Upper lobe of left lung (tissue), 6 donors: ENCODE data around the gene CHMP2A. TPM values are rescaled to one million over a fixed set of nuclear protein-coding genes. Genes with fewer than 3 reads are reported as not detected.

Experiments
- ATAC-seq, 2 donors: fragments of 200-7000 bp; cut with Tn5 transposase; one replicate each; pipeline ENCODE4 v1.9.1; 2022; ENCODE audit warnings: mild to moderate bottlenecking in 2 of 2, moderate library complexity in 2 of 2; ENCODE audit not compliant: low FRiP score in 2 of 2
- DNase-seq, 2 donors: peaks; one replicate each; pipeline ENCODE4 v3.0.0-alpha.2; 2019 to 2020
- H3K27ac ChIP-seq, 4 donors: fragments of 200-600 bp; sonication (generic); one replicate each; pipeline ENCODE4 v1.5.1; 2016 to 2019
- H3K27me3 ChIP-seq, 4 donors: fragments of 200-600 bp; sonication (generic); one replicate each; pipeline ENCODE4 v1.5.1; 2017 to 2019
- H3K36me3 ChIP-seq, 4 donors: fragments of 200-600 bp; sonication (generic); one replicate each; pipeline ENCODE4 v1.5.1; 2016 to 2019
- H3K4me1 ChIP-seq, 4 donors: fragments of 200-600 bp; sonication (generic); one replicate each; pipeline ENCODE4 v1.5.1; 2018 to 2019
- H3K4me3 ChIP-seq, 4 donors: fragments of 200-600 bp; sonication (generic); one replicate each; pipeline ENCODE4 v1.5.1; 2017 to 2019; ENCODE audit warnings: mild to moderate bottlenecking in 2 of 4, moderate library complexity in 1 of 4
- H3K9me3 ChIP-seq, 4 donors: fragments of 200-600 bp; sonication (generic); one replicate each; pipeline ENCODE4 v1.5.1; 2018 to 2019
- CTCF ChIP-seq, 6 experiments: fragments of 450-650 bp in 4 of 6; fragments of 200-600 bp in 2 of 6; sonication (generic) in 2 of 6; IDR thresholded peaks; one replicate each; pipeline ENCODE4 v1.5.1; 2016 to 2019; ENCODE audit warnings: antibody characterized with exemption in 6 of 6
- EP300 ChIP-seq, 4 donors: sonication (generic); formaldehyde crosslinking; IDR thresholded peaks; one replicate each; pipeline ENCODE4 v1.5.1; 2017; ENCODE audit warnings: antibody characterized with exemption in 4 of 4, control low read depth in 2 of 4
- POLR2A ChIP-seq, 4 donors: fragments of 450-650 bp; IDR thresholded peaks; one replicate each; pipeline ENCODE4 v1.5.1; 2016 to 2017; ENCODE audit warnings: antibody characterized with exemption in 4 of 4, mild to moderate bottlenecking in 2 of 4
- POLR2AphosphoS5 ChIP-seq, 2 donors: sonication (generic); formaldehyde crosslinking; IDR thresholded peaks; one replicate each; pipeline ENCODE4 v1.5.1; 2017; ENCODE audit warnings: antibody characterized with exemption in 2 of 2
- WGBS, 2 donors: methylation state at CpG; one replicate each; pipeline ENCODE4 v1.1.5; 2017 to 2018; 5-methylcytosine and 5-hydroxymethylcytosine counted together
- total RNA-seq, 6 donors: library from RNA; depleted of rRNA in 4 of 6; stranded (reverse); fragments of >200 nt in 4 of 6; gene quantifications; one replicate each; pipeline versions ENCODE4 v1.1.0 to v1.2.1, GENCODE V29; 2016 to 2021
- donor health status: DM: no; HTN: no; CAD: no; lungs with moderate emphysema.
- donor health status: DM: no; HTN: yes; CAD: no; lungs with severe emphysema.

CHMP2A gene
- total RNA-seq, 6 donors from 2014 or later: 75.4 to 162 (median 123) TPM

DNA sequence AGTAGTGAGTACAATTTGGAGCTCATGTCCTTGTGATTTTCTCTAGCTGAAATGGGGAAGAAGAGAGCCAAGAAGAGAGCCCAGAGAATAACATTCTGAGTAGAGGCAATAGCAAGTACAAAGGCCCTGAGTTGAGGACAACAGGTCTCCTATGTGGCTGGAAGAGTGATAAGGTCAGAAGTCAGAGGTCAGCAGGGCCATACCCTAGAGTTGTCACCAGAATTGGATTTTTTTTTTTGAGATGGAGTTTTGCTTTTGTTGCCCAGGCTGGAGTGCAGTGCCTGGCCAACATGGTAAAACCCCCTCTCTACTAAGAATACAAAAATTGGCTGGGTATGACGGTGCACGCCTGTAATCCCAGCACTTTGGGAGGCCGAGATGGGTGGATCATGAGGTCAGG, 19.0 kb downstream of the CHMP2A start:
- H3K27ac ChIP-seq: no peak overlapping the region
- ATAC-seq: no peak
- peaks cover 7 to 14% (median 11%) of the 10 kb centered on the region in 4 donors for H3K4me1 ChIP-seq
- no peak for TF ChIP-seq CTCF (IDR thresholded peaks at IDR 0.05)
- TF ChIP-seq POLR2AphosphoS5 (IDR thresholded peaks at IDR 0.05): no peak
- TF ChIP-seq POLR2A (IDR thresholded peaks at IDR 0.05): no peak
- no peak for DNase-seq
- H3K27me3 ChIP-seq: peaks cover 0 to 9% (median 3%) of the 10 kb centered on the region in 4 donors
- no peaks in the 10 kb centered on the region for H3K36me3 ChIP-seq
- no peaks in the 10 kb centered on the region for H3K9me3 ChIP-seq
- no peak overlapping the region for H3K4me3 ChIP-seq
- 93 to 100% methylated on average over 3 of the region's 3 CpGs for WGBS, 2 donors

- H3K36me3 ChIP-seq: no peaks in the 10 kb centered on the region
- 70 to 75% methylated on average over 10 of the region's 10 CpGs for WGBS, 2 donors
- no peaks in the 10 kb centered on the region for H3K27me3 ChIP-seq
- no peak overlapping the region for H3K4me3 ChIP-seq
- H3K27ac ChIP-seq: no peak overlapping the region
- TF ChIP-seq CTCF (IDR thresholded peaks at IDR 0.05) (no peak), POLR2A (IDR thresholded peaks at IDR 0.05) (no peak), EP300 (IDR thresholded peaks at IDR 0.05) (no peak), POLR2AphosphoS5 (IDR thresholded peaks at IDR 0.05) (no peak)
- no peaks in the 10 kb centered on the region for H3K9me3 ChIP-seq
- no peaks in the 10 kb centered on the region for H3K4me1 ChIP-seq
- no peak for DNase-seq
- no peak for ATAC-seq
Measured at GRCh38 chr19:58531034-58531840, 23.7 kb downstream of the CHMP2A start.

DNA sequence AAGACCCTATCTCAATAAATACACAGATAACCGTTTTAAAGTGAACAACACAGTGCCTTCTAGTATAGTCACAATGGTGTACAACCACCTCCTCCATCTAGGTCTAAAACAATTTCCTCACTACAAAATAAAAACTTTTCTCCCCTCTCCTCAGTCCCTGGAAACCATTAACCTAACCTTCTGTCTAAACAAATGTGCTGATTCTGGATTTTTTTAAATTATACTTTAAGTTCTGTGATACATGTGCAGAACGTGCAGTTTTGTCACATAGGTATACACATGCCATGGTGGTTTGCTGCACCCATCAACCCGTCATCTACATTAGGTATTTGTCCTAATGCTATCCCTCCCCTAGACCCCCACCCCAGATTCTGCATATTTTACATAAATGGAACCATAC, 25.5 kb downstream of the CHMP2A start:
- 83% methylated on average over 3 of the region's 3 CpGs for WGBS, 2 donors
- no peak for DNase-seq
- Histone ChIP-seq H3K36me3 (no peaks in the 10 kb centered on the region), H3K27ac (no peak overlapping the region), H3K4me3 (no peak overlapping the region), H3K4me1 (no peaks in the 10 kb centered on the region), H3K27me3 (no peaks in the 10 kb centered on the region), H3K9me3 (no peaks in the 10 kb centered on the region)
- ATAC-seq: no peak
- no peak for TF ChIP-seq POLR2A (IDR thresholded peaks at IDR 0.05)
- TF ChIP-seq POLR2AphosphoS5 (IDR thresholded peaks at IDR 0.05): no peak
- no peak for TF ChIP-seq EP300 (IDR thresholded peaks at IDR 0.05)

DNA sequence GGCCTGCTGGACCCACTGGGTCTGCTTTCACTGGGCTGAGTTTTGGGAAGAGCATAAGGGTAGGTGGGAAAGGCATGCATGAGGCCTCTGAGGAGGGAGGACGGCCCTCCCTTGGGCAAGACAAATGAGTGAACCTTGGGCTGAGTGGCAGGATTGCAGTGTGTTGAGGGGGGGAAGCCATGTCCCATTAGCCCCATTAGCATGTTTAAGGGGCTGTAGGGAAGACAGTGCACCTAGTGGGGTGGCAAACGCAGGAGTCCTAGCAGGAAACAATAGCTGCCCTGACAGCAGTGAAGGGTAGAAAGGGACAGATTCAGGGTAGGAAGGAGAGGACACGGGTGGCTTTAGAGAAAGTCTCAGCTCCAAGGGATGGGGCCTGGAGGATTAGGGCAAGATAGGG, 32.2 kb downstream of the CHMP2A start:
- Histone ChIP-seq H3K27me3 (no peaks in the 10 kb centered on the region), H3K4me3 (no peak overlapping the region)
- TF ChIP-seq EP300 (IDR thresholded peaks at IDR 0.05) (no peak), CTCF (IDR thresholded peaks at IDR 0.05) (no peak), POLR2A (IDR thresholded peaks at IDR 0.05) (no peak), POLR2AphosphoS5 (IDR thresholded peaks at IDR 0.05) (no peak)

GRCh38 chr19:58521651-58522050, 33.3 kb downstream of the CHMP2A start:
- ATAC-seq (no peak), DNase-seq (no peak)
- peaks cover 21 to 33% (median 28%) of the 10 kb centered on the region in 4 donors for H3K4me1 ChIP-seq
- no peaks in the 10 kb centered on the region for H3K27me3 ChIP-seq
- no peaks in the 10 kb centered on the region for H3K9me3 ChIP-seq
- no peak overlapping the region for H3K4me3 ChIP-seq
- no peak for TF ChIP-seq EP300 (IDR thresholded peaks at IDR 0.05)
- no peak for TF ChIP-seq POLR2AphosphoS5 (IDR thresholded peaks at IDR 0.05)
- no peak for TF ChIP-seq POLR2A (IDR thresholded peaks at IDR 0.05)
- TF ChIP-seq CTCF (IDR thresholded peaks at IDR 0.05): no peak
- peaks cover 4 to 9% (median 7%) of the 10 kb centered on the region in 4 donors for H3K36me3 ChIP-seq
- H3K27ac ChIP-seq: peak overlapping the region in 2 of 4 donors; percentile 4 to 58
- 63 to 67% methylated on average over 4 of the region's 4 CpGs for WGBS, 2 donors

More for the DNA sequence above, 32.2 kb downstream of the CHMP2A start:
- WGBS, 2 donors: 82 to 84% methylated on average over 3 of the region's 3 CpGs
- Histone ChIP-seq H3K9me3 (no peaks in the 10 kb centered on the region), H3K4me1 (peaks cover 11 to 26% (median 21%) of the 10 kb centered on the region in 4 donors), H3K27ac (no peak overlapping the region), H3K36me3 (no peaks in the 10 kb centered on the region)
- ATAC-seq (no peak), DNase-seq (no peak)
